Panc1 (cell line): ENCODE measurements around the gene GRM4. TPM values are rescaled to one million over a fixed set of nuclear protein-coding genes. Genes with fewer than 3 reads are reported as not detected.

Experiments
- ATAC-seq: fragments of 200-7000 bp; cut with Tn5 transposase; 2 replicates; pipeline ENCODE4 v1.9.1; 2020; ENCODE audit warnings: mild to moderate bottlenecking, moderate library complexity
- BruUV-seq: library from RNA; stranded (reverse); fragments of 400-500 nt; replicated peaks from 2 replicates; lab custom pipeline; 2021; lab: Mats Ljungman, UMichigan
- CTCF ChIA-PET: fragments of 300-600 bp; sonication (Branson Sonifier 250); formaldehyde crosslinking; loops from one replicate; lab custom pipeline; 2022; ENCODE audit warnings: antibody characterized with exemption; lab: Charles Lee
- POLR2A ChIA-PET: fragments of 300-600 bp; sonication (Branson Sonifier 250); formaldehyde crosslinking; loops from one replicate; lab custom pipeline; 2022; ENCODE audit warnings: antibody characterized with exemption; lab: Charles Lee
- DNase-seq: peaks from one replicate; pipeline ENCODE4 v3.0.0-alpha.2; 2010; ENCODE audit warnings: low read depth, low spot score
- H3K27ac ChIP-seq: 2 replicates; pipeline ENCODE4 v1.5.1; 2011; ENCODE audit warnings: mild to moderate bottlenecking, low read length, inconsistent platforms
- H3K27me3 ChIP-seq: fragments of 200-500 bp; sonication (Bioruptor generic); 2 replicates; pipeline ENCODE4 v1.6.0; 2014; ENCODE audit warnings: low read length, inconsistent platforms; ENCODE audit not compliant: control insufficient read depth, insufficient read depth
- H3K36me3 ChIP-seq: fragments of 200-500 bp; sonication (Bioruptor generic); 2 replicates; pipeline ENCODE4 v1.5.1; 2014; ENCODE audit warnings: inconsistent platforms, mild to moderate bottlenecking, low read length, moderate library complexity; ENCODE audit not compliant: control insufficient read depth, insufficient read depth
- H3K4me1 ChIP-seq: 2 replicates; pipeline ENCODE4 v1.5.1; 2011; ENCODE audit warnings: inconsistent platforms, mild to moderate bottlenecking, low read length, moderate library complexity; ENCODE audit not compliant: control insufficient read depth, insufficient read depth
- H3K4me3 ChIP-seq, 2 experiments: 2 replicates each; pipeline ENCODE4 v1.5.1; 2011 to 2012; ENCODE audit warnings: low read depth in 2 of 2, low read length in 2 of 2, mild to moderate bottlenecking in 2 of 2, inconsistent platforms in 1 of 2, moderate library complexity in 1 of 2
- H3K9me3 ChIP-seq: fragments of 200-500 bp; sonication (Bioruptor generic); 2 replicates; pipeline ENCODE4 v1.5.1; 2014; ENCODE audit warnings: low read depth, mild to moderate bottlenecking, inconsistent platforms, low read length, moderate library complexity; ENCODE audit not compliant: control insufficient read depth, insufficient read depth
- CTCF ChIP-seq: fragments of 450-650 bp; IDR thresholded peaks from 2 replicates; pipeline ENCODE4 v1.5.1; 2017; ENCODE audit warnings: mild to moderate bottlenecking
- POLR2AphosphoS5 ChIP-seq: IDR thresholded peaks from 2 replicates; pipeline ENCODE4 v1.6.1; 2012; ENCODE audit warnings: mild to moderate bottlenecking, low read depth, low read length, moderate library complexity
- REST ChIP-seq, 2 experiments: IDR thresholded peaks; 2 replicates each; pipeline ENCODE4 v1.6.1; 2011 to 2012; ENCODE audit warnings: low read depth in 2 of 2, control low read depth in 1 of 2, low read length in 1 of 2, mild to moderate bottlenecking in 1 of 2, moderate library complexity in 1 of 2; ENCODE audit not compliant: insufficient read depth in 1 of 2
- SIN3A ChIP-seq: IDR thresholded peaks from 2 replicates; pipeline ENCODE4 v1.6.1; 2012; ENCODE audit warnings: low read depth, mild to moderate bottlenecking, low read length, moderate library complexity, borderline replicate concordance; ENCODE audit not compliant: insufficient read depth
- TCF7L2 ChIP-seq: IDR thresholded peaks from 2 replicates; pipeline ENCODE4 v1.6.1; 2011; ENCODE audit warnings: mild to moderate bottlenecking, low read depth, low read length, inconsistent platforms
- in situ Hi-C: cut with HindIII; loops from 2 replicates; pipeline ENCODE4 v1.10.0; 2016; ENCODE audit warnings: low sequenced_read_pairs, low pct_unique_long_range_greater_than_20kb
- intact Hi-C: fragments of 100-400 bp; cut with micrococcal nuclease; formaldehyde crosslinking; loops from one replicate; pipeline ENCODE4 v1.10.0; 2022; ENCODE audit not compliant: unreplicated experiment
- total RNA-seq: library from RNA; stranded (reverse); gene quantifications from one replicate; pipeline ENCODE4 v1.2.1, GENCODE V29; 2021; ENCODE audit not compliant: unreplicated experiment

Gene GRM4
- total RNA-seq, 1 experiment from 2014 or later: 1.3 TPM

GRCh38 chr6:34070315-34071135 lies 75.4 kb downstream of the GRM4 start:
- H3K9me3 ChIP-seq: no peaks in the 10 kb centered on the region
- H3K27ac ChIP-seq: no peak overlapping the region
- intact Hi-C loops (no loop called here), in situ Hi-C loops (no loop called here)
- no peak for TF ChIP-seq TCF7L2
- TF ChIP-seq CTCF: no peak
- no peak for TF ChIP-seq SIN3A
- TF ChIP-seq POLR2AphosphoS5: no peak
- TF ChIP-seq REST (IDR thresholded peaks at IDR 0.05; ENCODE audit: insufficient read depth in 1 of 2, low read depth in 2 of 2, low read length in 1 of 2): no peak
- no peaks in the 10 kb centered on the region for H3K36me3 ChIP-seq
- POLR2A ChIA-PET: interaction anchor here (0.7 kb wide), 1 partner anchor 54 kb away, joined by 10 read pairs; no protein-coding TSS in a partner anchor
- no peak overlapping the region for H3K4me3 ChIP-seq
- peaks cover 2% of the 10 kb centered on the region; the same call in 1 of the 2 replicates for H3K27me3 ChIP-seq
- DNase-seq (no peak), ATAC-seq (0 out of 2 replicates have a peak, but pooled peaks have one; percentile 21)
- no TSS peak for BruUV-seq
- CTCF ChIA-PET: interaction anchor here (0.6 kb wide), 2 partner anchors 15 to 91 kb away, joined by 3 read pairs; no protein-coding TSS in a partner anchor
- 0 out of 2 replicates have a peak, but pooled peaks cover 2% of the 10 kb centered on the region for H3K4me1 ChIP-seq

GRCh38 chr6:34068462-34069044 lies 77.3 kb downstream of the GRM4 start:
- Histone ChIP-seq H3K27ac (no peak overlapping the region), H3K9me3 (no peaks in the 10 kb centered on the region), H3K36me3 (no peaks in the 10 kb centered on the region), H3K4me1 (0 out of 2 replicates have a peak, but pooled peaks cover 2% of the 10 kb centered on the region), H3K4me3 (no peak overlapping the region), H3K27me3 (peaks cover 5% of the 10 kb centered on the region)
- no peak for ATAC-seq
- DNase-seq: no peak
- TF ChIP-seq SIN3A (no peak), TCF7L2 (no peak), REST (IDR thresholded peaks at IDR 0.05; ENCODE audit: insufficient read depth in 1 of 2, low read depth in 2 of 2, low read length in 1 of 2) (no peak), POLR2AphosphoS5 (no peak), CTCF (no peak)
- in situ Hi-C loops (no loop called here), intact Hi-C loops (no loop called here)
- BruUV-seq: no TSS peak
- ChIA-PET CTCF (interaction anchor here (0.7 to 1.2 kb wide), 3 partner anchors 13 to 324 kb away, joined by 3 to 4 read pairs (median 3); no protein-coding TSS in a partner anchor), POLR2A (no interaction called here)
